Measurements from ENCODE around the gene SLC17A4.

- peak in 2 of 6 experiments; percentile 41 to 43 for TF ChIP-seq CTCF (IDR thresholded peaks at IDR 0.05)
- no peak for TF ChIP-seq POLR2A (IDR thresholded peaks at IDR 0.05)
- no peak for TF ChIP-seq EP300 (IDR thresholded peaks at IDR 0.05)
- TF ChIP-seq POLR2AphosphoS5 (IDR thresholded peaks at IDR 0.05) = no peak
These were observed 36.4 kb upstream of the SLC17A4 start for GRCh38 chr6:25717866-25718740.
